B cell (primary cell): ENCODE results near the gene KIF13A. TPM values are rescaled to one million over a fixed set of nuclear protein-coding genes. Genes with fewer than 3 reads are reported as not detected.

Experiments used
- ATAC-seq: fragments of 200-7000 bp; cut with Tn5 transposase; one replicate; pipeline ENCODE4 v1.10.0; 2021; ENCODE audit warnings: low read depth, mild to moderate bottlenecking, moderate number of reproducible peaks, moderate library complexity
- CTCF ChIA-PET: fragments of 350-600 bp; sonication (Branson Sonifier 250); formaldehyde crosslinking; loops from one replicate; lab custom pipeline; 2021; ENCODE audit warnings: antibody characterized with exemption, inconsistent platforms; lab: Charles Lee
- POLR2A ChIA-PET: fragments of 350-600 bp; sonication (Branson Sonifier 250); formaldehyde crosslinking; loops from one replicate; lab custom pipeline; 2021; ENCODE audit warnings: antibody characterized with exemption; lab: Charles Lee
- DNase-seq: peaks from one replicate; pipeline ENCODE4 v3.0.0; 2013
- H2AFZ ChIP-seq: 2 replicates; pipeline ENCODE4 v1.6.1; 2012; ENCODE audit warnings: mild to moderate bottlenecking, low read depth, low read length; ENCODE audit not compliant: insufficient read depth, poor library complexity, severe bottlenecking
- H3K27ac ChIP-seq, 2 donors: 1 replicate in 1 of 2; 2 replicates in 1 of 2; pipeline ENCODE4 v1.5.1; 2012 to 2013; ENCODE audit warnings: low read length in 2 of 2, mild to moderate bottlenecking in 2 of 2, moderate library complexity in 1 of 2
- H3K27me3 ChIP-seq, 4 experiments: fragments of 200-600 bp in 1 of 4; sonication (generic) in 1 of 4; replicated peaks in 1 of 4; 1 replicate in 2 of 4; 2 replicates in 2 of 4; pipeline versions ENCODE4 v1.6.1 to v1.7.0; 2013 to 2016; ENCODE audit warnings: low read length in 3 of 4, mild to moderate bottlenecking in 2 of 4, mixed read lengths in 1 of 4, moderate library complexity in 1 of 4; ENCODE audit not compliant: insufficient read depth in 4 of 4, control insufficient read depth in 3 of 4; ENCODE audit errors: control extremely low read depth in 1 of 4
- H3K36me3 ChIP-seq, 2 experiments: replicated peaks in 1 of 2; 1 replicate in 1 of 2; 2 replicates in 1 of 2; pipeline versions ENCODE4 v1.6.1 to v1.7.1; 2013; ENCODE audit warnings: low read length in 1 of 2; ENCODE audit not compliant: insufficient read depth in 2 of 2, control insufficient read depth in 1 of 2; ENCODE audit errors: control extremely low read depth in 1 of 2, extremely low read depth in 1 of 2
- H3K4me1 ChIP-seq, 2 donors: fragments of 200-600 bp in 1 of 2; sonication (generic) in 1 of 2; 1 replicate in 1 of 2; 2 replicates in 1 of 2; pipeline versions ENCODE4 v1.5.1 to v1.6.1; 2013 to 2017; ENCODE audit warnings: low read length in 2 of 2; ENCODE audit not compliant: control insufficient read depth in 2 of 2, insufficient read depth in 2 of 2
- H3K4me2 ChIP-seq: replicated peaks from 2 replicates; pipeline ENCODE3; 2012; ENCODE audit warnings: mild to moderate bottlenecking, low read depth, low read length; ENCODE audit not compliant: poor library complexity, severe bottlenecking
- H3K4me3 ChIP-seq, 5 experiments: fragments of 200-600 bp in 1 of 5; sonication (generic) in 1 of 5; 1 replicate in 3 of 5; 2 replicates in 2 of 5; pipeline versions ENCODE4 v1.5.1 to v1.7.0; 2011 to 2016; ENCODE audit warnings: low read length in 4 of 5, mild to moderate bottlenecking in 4 of 5, low read depth in 2 of 5, control low read depth in 1 of 5, moderate library complexity in 1 of 5; ENCODE audit not compliant: insufficient read depth in 1 of 5; ENCODE audit errors: control extremely low read depth in 1 of 5, extremely low read depth in 1 of 5
- H3K79me2 ChIP-seq: fragments of 200-600 bp; sonication (generic); one replicate; pipeline ENCODE4 v1.6.0; 2016; ENCODE audit warnings: low read length; ENCODE audit not compliant: control insufficient read depth, insufficient read depth
- H3K9ac ChIP-seq: fragments of 200-600 bp; sonication (generic); 2 replicates; pipeline ENCODE4 v1.6.1; 2017; ENCODE audit warnings: mild to moderate bottlenecking, low read length, moderate library complexity
- H3K9me3 ChIP-seq, 3 donors: one replicate each; pipeline versions ENCODE4 v1.6.1 to v1.7.1; 2013; ENCODE audit warnings: low read length in 2 of 3; ENCODE audit not compliant: control insufficient read depth in 2 of 3, insufficient read depth in 1 of 3; ENCODE audit errors: control extremely low read depth in 1 of 3
- H4K20me1 ChIP-seq: 2 replicates; pipeline ENCODE4 v1.6.0; 2012; ENCODE audit warnings: mild to moderate bottlenecking, low read length; ENCODE audit not compliant: insufficient read depth, control insufficient read depth, poor library complexity, severe bottlenecking
- H3K27ac Mint-ChIP-seq: one replicate; pipeline ENCODE4 v1.8.0; 2021; ENCODE audit warnings: mixed read lengths
- H3K27me3 Mint-ChIP-seq: one replicate; pipeline ENCODE4 v1.8.0; 2021; ENCODE audit warnings: mixed read lengths
- H3K4me1 Mint-ChIP-seq: one replicate; pipeline ENCODE4 v1.8.0; 2021; ENCODE audit warnings: mixed read lengths
- H3K4me3 Mint-ChIP-seq: one replicate; pipeline ENCODE4 v1.8.0; 2021; ENCODE audit warnings: mixed read lengths
- H3K9me3 Mint-ChIP-seq: one replicate; pipeline ENCODE4 v1.8.0; 2022; ENCODE audit warnings: mixed read lengths; ENCODE audit not compliant: insufficient read depth
- EZH2 ChIP-seq: IDR thresholded peaks from 2 replicates; pipeline ENCODE4 v1.6.1; 2012; ENCODE audit warnings: borderline replicate concordance, low read depth, mild to moderate bottlenecking, moderate library complexity, low read length; ENCODE audit not compliant: insufficient read depth, poor library complexity, severe bottlenecking
- WGBS: methylation state at CpG from one replicate; pipeline ENCODE4 v1.1.5; 2013; ENCODE audit warnings: missing lambda C conversion rate; ENCODE audit not compliant: insufficient coverage; 5-methylcytosine and 5-hydroxymethylcytosine counted together
- intact Hi-C: fragments of 100-400 bp; cut with micrococcal nuclease; formaldehyde crosslinking; loops from one replicate; pipeline ENCODE4 v1.10.0; 2022
- polyA plus RNA-seq: library from polyadenylated mRNA; depleted of rRNA; stranded (reverse); fragments of >200 nt; gene quantifications from 2 replicates; pipeline ENCODE4 v1.2.3, GENCODE V29; 2012
- total RNA-seq, 2 donors: library from RNA; stranded (reverse); fragments of 120-200 nt in 1 of 2; gene quantifications; 1 replicate in 1 of 2; 2 replicates in 1 of 2; pipeline versions ENCODE4 v1.2.3 to v1.2.4, GENCODE V29; 2013 to 2022
- TF ChIP-seq, protein P1 (sequence below): fragments of 200-600 bp; IDR thresholded peaks from one replicate; pipeline ENCODE4 v1.8.0; 2022; ENCODE audit warnings: antibody characterized with exemption, mild to moderate bottlenecking

Gene KIF13A
- total and polyA plus RNA-seq, 2 donors (not counting 1 experiment from before 2014, with no cell fraction given) = 2.1 to 23.4 TPM

DNA sequence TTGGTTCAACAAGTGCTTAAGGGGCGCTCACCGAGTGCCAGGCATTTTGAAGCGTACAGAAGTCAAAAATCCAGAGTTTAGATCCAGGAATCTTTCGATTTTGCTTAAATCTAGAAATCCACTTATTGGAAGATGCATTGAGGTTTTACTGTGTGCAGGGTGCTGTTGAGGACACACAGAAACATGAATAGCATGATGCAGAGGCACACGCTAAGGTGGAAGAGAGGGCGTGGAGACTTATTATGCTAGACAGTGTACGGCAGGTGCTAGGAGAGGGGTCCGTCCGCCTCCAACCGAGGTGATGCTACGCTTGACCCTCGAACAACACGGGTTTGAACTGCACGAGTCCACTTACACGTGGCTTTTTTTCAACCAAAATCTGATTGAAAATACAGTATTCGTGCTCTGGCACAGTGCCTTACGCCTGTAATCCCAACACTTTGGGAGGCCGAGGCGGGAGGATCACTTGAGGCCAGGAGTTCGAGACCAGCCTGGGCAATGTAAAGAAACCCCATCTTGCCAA, 1.0 kb upstream of the KIF13A start:
- H3K27ac ChIP-seq = peak overlapping the region in 1 of 2 donors; percentile 58
- no peaks in the 10 kb centered on the region for H3K9me3 Mint-ChIP-seq
- H3K79me2 ChIP-seq = no peaks in the 10 kb centered on the region
- H3K4me1 Mint-ChIP-seq = peaks cover 44% of the 10 kb centered on the region
- no peaks in the 10 kb centered on the region for H3K9me3 ChIP-seq
- no peaks in the 10 kb centered on the region for H3K27me3 Mint-ChIP-seq
- peak overlapping the region; percentile 93 for H3K4me2 ChIP-seq
- ATAC-seq = no peak
- H2AFZ ChIP-seq = peak overlapping the region; percentile 86
- H3K36me3 ChIP-seq = no peaks in the 10 kb centered on the region
- ChIA-PET CTCF (no interaction called here), POLR2A (no interaction called here)
- H4K20me1 ChIP-seq = no peaks in the 10 kb centered on the region
- H3K9ac ChIP-seq = peak overlapping the region; percentile 73
- H3K27me3 ChIP-seq = peaks cover 0 to 13% (median 5%) of the 10 kb centered on the region in 4 experiments
- intact Hi-C loops = loop anchor here (1.0 to 5.0 kb wide), 3 partner anchors 134 to 274 kb away; partner anchors contain the start of genes DEK, KDM1B, NHLRC1 and TPMT
- peak overlapping the region; percentile 92 for H3K27ac Mint-ChIP-seq
- peak overlapping the region; percentile 97 for H3K4me3 Mint-ChIP-seq
- DNase-seq = no peak
- WGBS = 33% methylated on average over 20 of the region's 20 CpGs
- peak overlapping the region; percentile 30 to 85 (median 61) for H3K4me3 ChIP-seq
- TF ChIP-seq, protein P1, sequence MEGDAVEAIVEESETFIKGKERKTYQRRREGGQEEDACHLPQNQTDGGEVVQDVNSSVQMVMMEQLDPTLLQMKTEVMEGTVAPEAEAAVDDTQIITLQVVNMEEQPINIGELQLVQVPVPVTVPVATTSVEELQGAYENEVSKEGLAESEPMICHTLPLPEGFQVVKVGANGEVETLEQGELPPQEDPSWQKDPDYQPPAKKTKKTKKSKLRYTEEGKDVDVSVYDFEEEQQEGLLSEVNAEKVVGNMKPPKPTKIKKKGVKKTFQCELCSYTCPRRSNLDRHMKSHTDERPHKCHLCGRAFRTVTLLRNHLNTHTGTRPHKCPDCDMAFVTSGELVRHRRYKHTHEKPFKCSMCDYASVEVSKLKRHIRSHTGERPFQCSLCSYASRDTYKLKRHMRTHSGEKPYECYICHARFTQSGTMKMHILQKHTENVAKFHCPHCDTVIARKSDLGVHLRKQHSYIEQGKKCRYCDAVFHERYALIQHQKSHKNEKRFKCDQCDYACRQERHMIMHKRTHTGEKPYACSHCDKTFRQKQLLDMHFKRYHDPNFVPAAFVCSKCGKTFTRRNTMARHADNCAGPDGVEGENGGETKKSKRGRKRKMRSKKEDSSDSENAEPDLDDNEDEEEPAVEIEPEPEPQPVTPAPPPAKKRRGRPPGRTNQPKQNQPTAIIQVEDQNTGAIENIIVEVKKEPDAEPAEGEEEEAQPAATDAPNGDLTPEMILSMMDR = no peak
- TF ChIP-seq EZH2 = no peak
- peaks cover 21 to 23% of the 10 kb centered on the region in 2 donors for H3K4me1 ChIP-seq

DNA sequence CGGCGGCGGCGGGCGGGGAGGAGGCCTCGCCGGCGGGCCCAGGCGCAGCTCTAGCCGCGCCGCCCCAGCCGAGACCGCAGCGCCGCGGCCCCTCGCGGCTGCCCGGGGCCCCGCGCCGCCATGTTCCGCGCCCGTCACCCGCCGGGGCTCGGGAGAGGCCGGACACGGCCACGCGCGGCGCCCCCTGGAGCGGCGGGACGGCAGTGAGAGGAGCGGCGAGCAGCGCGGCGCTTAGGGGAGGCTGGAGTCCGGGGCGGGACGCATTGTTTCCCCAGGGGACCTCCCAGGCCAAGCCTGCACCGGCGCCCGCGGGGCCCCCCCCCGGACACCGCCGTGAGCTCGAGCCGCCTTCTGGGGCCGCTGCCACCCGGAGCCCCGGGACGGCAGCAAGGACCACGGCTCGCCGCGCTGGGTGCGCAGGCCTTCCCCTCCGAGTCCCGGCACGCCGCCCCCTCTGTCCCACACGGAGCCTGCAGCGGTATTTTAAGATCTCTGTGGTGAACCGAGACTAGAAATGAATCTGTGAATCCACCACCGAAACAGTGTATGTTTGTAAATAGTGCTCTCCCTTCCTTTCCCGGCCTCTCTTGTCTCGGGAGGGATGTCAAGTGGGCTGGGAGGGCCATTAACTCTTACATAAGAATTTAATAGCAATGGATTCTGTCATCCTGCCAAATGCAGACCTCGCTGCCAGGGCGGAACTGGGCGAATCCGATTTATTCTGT, 424 bp upstream of the KIF13A start:
- H3K9ac ChIP-seq = peak overlapping the region; percentile 73
- H3K4me2 ChIP-seq = peak overlapping the region; percentile 93
- H3K9me3 Mint-ChIP-seq = no peaks in the 10 kb centered on the region
- H3K27me3 ChIP-seq = peaks cover 0 to 13% (median 5%) of the 10 kb centered on the region in 4 experiments
- no peaks in the 10 kb centered on the region for H4K20me1 ChIP-seq
- no peaks in the 10 kb centered on the region for H3K9me3 ChIP-seq
- DNase-seq (peak; percentile 81), ATAC-seq (peak; percentile 74)
- no peak for TF ChIP-seq EZH2
- TF ChIP-seq, protein P1 = peak; percentile 35
- H3K36me3 ChIP-seq = no peaks in the 10 kb centered on the region
- peaks cover 40% of the 10 kb centered on the region for H3K4me1 Mint-ChIP-seq
- under 1% methylated on average over 73 of the region's 78 CpGs for WGBS
- peak overlapping the region; percentile 92 for H3K27ac Mint-ChIP-seq
- H3K27ac ChIP-seq = peak overlapping the region in 1 of 2 donors; percentile 58
- ChIA-PET POLR2A (no interaction called here), CTCF (interaction anchor here (0.7 kb wide), 1 partner anchor 9 kb away, joined by 3 read pairs; no protein-coding TSS in a partner anchor)
- H3K27me3 Mint-ChIP-seq = no peaks in the 10 kb centered on the region
- peak overlapping the region; percentile 97 for H3K4me3 Mint-ChIP-seq
- no peaks in the 10 kb centered on the region for H3K79me2 ChIP-seq
- peak overlapping the region; percentile 30 to 85 (median 61) for H3K4me3 ChIP-seq
- intact Hi-C loops = loop anchor here (1.0 to 5.0 kb wide), 4 partner anchors 135 to 281 kb away; partner anchors contain the start of genes DEK, KDM1B, NHLRC1 and NUP153
- peak overlapping the region; percentile 86 for H2AFZ ChIP-seq
- H3K4me1 ChIP-seq = peaks cover 19 to 23% of the 10 kb centered on the region in 2 donors
